ENCODE data around the gene STK32B. TPM values are rescaled to one million over a fixed set of nuclear protein-coding genes. Genes with fewer than 3 reads are reported as not detected.

Gene STK32B
- total RNA-seq, 1 experiment from 2014 or later: 11.6 TPM

GRCh38 chr4:5137927-5138326 is 86.6 kb downstream of the STK32B start:
- no peak for TF ChIP-seq CTCF (IDR thresholded peaks at IDR 0.05)
- TF ChIP-seq REST (IDR thresholded peaks at IDR 0.05; ENCODE audit: insufficient read depth in 1 of 2, low read depth in 2 of 2, low read length in 1 of 2): no peak
- no peak for TF ChIP-seq TCF7L2 (IDR thresholded peaks at IDR 0.05; ENCODE audit: low read depth, low read length)
- no peak for TF ChIP-seq SIN3A (IDR thresholded peaks at IDR 0.05; ENCODE audit: borderline replicate concordance, insufficient read depth, low read depth, low read length)
- no peak for TF ChIP-seq POLR2AphosphoS5 (IDR thresholded peaks at IDR 0.05; ENCODE audit: low read depth, low read length)
- Histone ChIP-seq H3K27ac (ENCODE audit: low read length) (no peak overlapping the region), H3K9me3 (ENCODE audit: control insufficient read depth, insufficient read depth, low read depth, low read length) (no peaks in the 10 kb centered on the region), H3K36me3 (ENCODE audit: control insufficient read depth, insufficient read depth, low read length) (no peaks in the 10 kb centered on the region), H3K27me3 (ENCODE audit: control insufficient read depth, insufficient read depth, low read length) (no peaks in the 10 kb centered on the region), H3K4me3 (ENCODE audit: low read depth in 2 of 2, low read length in 2 of 2) (no peak overlapping the region), H3K4me1 (ENCODE audit: control insufficient read depth, insufficient read depth, low read length) (no peaks in the 10 kb centered on the region)
- ChIA-PET CTCF (no interaction called here), POLR2A (no interaction called here)
- in situ Hi-C loops (cut with HindIII; ENCODE audit: low pct_unique_long_range_greater_than_20kb, low sequenced_read_pairs): no loop called here
- BruUV-seq (replicated peaks): no TSS peak
- DNase-seq (ENCODE audit: low read depth, low spot score) (no peak), ATAC-seq (no peak)
- intact Hi-C loops (cut with micrococcal nuclease; ENCODE audit: unreplicated experiment): no loop called here

GRCh38 chr4:5138389-5138788 is 87.1 kb downstream of the STK32B start:
- H3K4me3 ChIP-seq (ENCODE audit: low read depth in 2 of 2, low read length in 2 of 2): no peak overlapping the region
- CTCF ChIA-PET: interaction anchor here (0.6 kb wide), 1 partner anchor 48 kb away, joined by 5 read pairs; no protein-coding TSS in a partner anchor
- POLR2A ChIA-PET: no interaction called here
- no peak for DNase-seq (ENCODE audit: low read depth, low spot score)
- no TSS peak for BruUV-seq (replicated peaks)
- H3K27me3 ChIP-seq (ENCODE audit: control insufficient read depth, insufficient read depth, low read length): no peaks in the 10 kb centered on the region
- no peak overlapping the region for H3K27ac ChIP-seq (ENCODE audit: low read length)
- in situ Hi-C loops (cut with HindIII; ENCODE audit: low pct_unique_long_range_greater_than_20kb, low sequenced_read_pairs) (no loop called here), intact Hi-C loops (cut with micrococcal nuclease; ENCODE audit: unreplicated experiment) (no loop called here)
- no peak for ATAC-seq
- TF ChIP-seq REST (IDR thresholded peaks at IDR 0.05; ENCODE audit: insufficient read depth in 1 of 2, low read depth in 2 of 2, low read length in 1 of 2) (no peak), SIN3A (IDR thresholded peaks at IDR 0.05; ENCODE audit: borderline replicate concordance, insufficient read depth, low read depth, low read length) (no peak), POLR2AphosphoS5 (IDR thresholded peaks at IDR 0.05; ENCODE audit: low read depth, low read length) (no peak), TCF7L2 (IDR thresholded peaks at IDR 0.05; ENCODE audit: low read depth, low read length) (no peak), CTCF (IDR thresholded peaks at IDR 0.05) (no peak)
- no peaks in the 10 kb centered on the region for H3K36me3 ChIP-seq (ENCODE audit: control insufficient read depth, insufficient read depth, low read length)
- no peaks in the 10 kb centered on the region for H3K9me3 ChIP-seq (ENCODE audit: control insufficient read depth, insufficient read depth, low read depth, low read length)
- no peaks in the 10 kb centered on the region for H3K4me1 ChIP-seq (ENCODE audit: control insufficient read depth, insufficient read depth, low read length)

Data from Panc1 (cell line).